AG04450 (cell line): Measurements from ENCODE around the gene PLCD1. TPM values are rescaled to one million over a fixed set of nuclear protein-coding genes. Genes with fewer than 3 reads are reported as not detected.

ENCODE experiments used
- CTCF ChIA-PET: fragments of 300-600, 350-600 bp; formaldehyde crosslinking; extraction: SDS; loops from one replicate; lab custom pipeline; 2022; ENCODE audit warnings: antibody characterized with exemption, inconsistent platforms; lab: Charles Lee
- POLR2A ChIA-PET: fragments of 350-600 bp; formaldehyde crosslinking; extraction: SDS; loops from one replicate; lab custom pipeline; 2021; ENCODE audit warnings: antibody characterized with exemption, inconsistent platforms; lab: Yijun Ruan, JAX
- DNase-seq: peaks from one replicate; pipeline ENCODE4 v3.0.0-alpha.2; 2011; ENCODE audit warnings: low read depth, low spot score
- H3K27ac ChIP-seq: one replicate; pipeline ENCODE4 v1.5.1; 2012; ENCODE audit warnings: low read depth, low read length, control low read depth
- H3K27me3 ChIP-seq: one replicate; pipeline ENCODE4 v1.6.0; 2012; ENCODE audit warnings: low read length; ENCODE audit not compliant: control insufficient read depth, insufficient read depth
- H3K4me3 ChIP-seq: 2 replicates; pipeline ENCODE4 v1.5.1; 2011; ENCODE audit warnings: mild to moderate bottlenecking, low read depth, low read length, control low read depth
- H3K9me3 ChIP-seq: 2 replicates; pipeline ENCODE4 v1.5.1; 2012; ENCODE audit warnings: low read length; ENCODE audit not compliant: control insufficient read depth, insufficient read depth
- CTCF ChIP-seq: IDR thresholded peaks from 2 replicates; pipeline ENCODE4 v1.5.1; 2011; ENCODE audit warnings: low read depth, low read length, control low read depth, inconsistent platforms
- polyA plus RNA-seq: library from polyadenylated mRNA; depleted of rRNA; stranded (reverse); fragments of >200 nt; gene quantifications from 2 replicates; pipeline ENCODE4 v1.2.3, GENCODE V29; 2011

Gene PLCD1
- polyA plus RNA-seq, 1 experiment: 14.4 TPM

- POLR2A ChIA-PET: interaction anchor here (0.7 kb wide), 1 partner anchor 11 kb away, joined by 3 read pairs; no protein-coding TSS in a partner anchor
These were observed 45.4 kb downstream of the PLCD1 start for GRCh38 chr3:37984051-37984450.

DNA sequence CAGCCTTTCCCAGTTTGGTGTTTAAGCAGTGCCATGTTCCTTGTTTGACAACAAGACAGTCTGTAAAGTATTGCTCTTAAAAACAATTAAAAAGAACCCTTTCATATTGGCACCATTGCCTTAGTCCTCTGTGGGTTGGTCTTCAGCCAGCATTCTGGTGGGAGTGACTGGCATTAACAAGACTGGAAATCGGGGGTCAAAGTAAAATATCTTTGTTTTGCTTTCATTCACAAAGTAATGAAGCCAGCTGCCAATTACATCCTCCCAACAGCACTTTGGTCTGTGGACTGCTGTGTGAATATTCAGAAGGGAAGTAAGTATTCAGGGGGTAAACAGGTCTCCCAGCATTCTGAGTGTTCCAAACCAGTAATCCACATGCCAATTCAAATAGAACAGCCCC, 47.1 kb downstream of the PLCD1 start:
- no peaks in the 10 kb centered on the region for H3K27me3 ChIP-seq
- TF ChIP-seq CTCF: no peak
- no peak overlapping the region for H3K4me3 ChIP-seq
- ChIA-PET POLR2A (no interaction called here), CTCF (interaction anchor here (3.1 to 4.3 kb wide), 2 partner anchors 8 to 15 kb away, joined by 15 to 20 read pairs; no protein-coding TSS in a partner anchor)
- H3K27ac ChIP-seq: no peak overlapping the region
- no peaks in the 10 kb centered on the region; the same call in 1 of the 2 replicates for H3K9me3 ChIP-seq
- DNase-seq: no peak

More at GRCh38 chr3:37984051-37984450, 45.4 kb downstream of the PLCD1 start:
- Histone ChIP-seq H3K4me3 (no peak overlapping the region), H3K9me3 (no peaks in the 10 kb centered on the region; the same call in 1 of the 2 replicates), H3K27ac (no peak overlapping the region), H3K27me3 (no peaks in the 10 kb centered on the region)
- TF ChIP-seq CTCF: no peak
- CTCF ChIA-PET: interaction anchor here (0.8 to 3.1 kb wide), 3 partner anchors 10 to 128 kb away, joined by 3 to 15 read pairs (median 3); no protein-coding TSS in a partner anchor
- DNase-seq: no peak

DNA sequence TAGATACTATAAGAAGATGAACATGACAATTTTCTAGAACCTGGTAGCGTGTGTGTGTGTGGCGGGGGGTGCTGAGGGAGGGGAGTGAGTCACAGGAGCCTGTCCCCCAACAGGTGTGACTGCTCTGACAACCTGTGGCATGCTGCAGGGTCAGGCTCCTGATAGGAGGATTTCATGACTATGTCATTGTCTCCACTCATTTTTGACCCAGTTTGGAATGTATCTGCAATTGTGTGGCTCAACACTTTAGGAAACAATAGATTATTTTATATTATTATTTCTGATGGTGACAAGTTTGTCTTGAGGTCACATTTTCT, 48.1 kb downstream of the PLCD1 start:
- ChIA-PET POLR2A (interaction anchor here (0.6 kb wide), 1 partner anchor 181 kb away, joined by 3 read pairs; no protein-coding TSS in a partner anchor), CTCF (interaction anchor here (0.6 to 4.3 kb wide), 4 partner anchors 14 to 432 kb away, joined by 3 to 20 read pairs (median 6); no protein-coding TSS in a partner anchor)
- Histone ChIP-seq H3K9me3 (no peaks in the 10 kb centered on the region), H3K27ac (no peak overlapping the region), H3K27me3 (no peaks in the 10 kb centered on the region), H3K4me3 (no peak overlapping the region)
- no peak for TF ChIP-seq CTCF
- DNase-seq: no peak

GRCh38 chr3:37980462-37981347, 48.7 kb downstream of the PLCD1 start:
- ChIA-PET POLR2A (interaction anchor here (0.6 to 1.1 kb wide), 3 partner anchors 14 to 180 kb away, joined by 3 to 5 read pairs (median 4); no protein-coding TSS in a partner anchor), CTCF (interaction anchor here (0.6 to 4.3 kb wide), 4 partner anchors 13 to 431 kb away, joined by 3 to 20 read pairs (median 6); no protein-coding TSS in a partner anchor)
- Histone ChIP-seq H3K27me3 (no peaks in the 10 kb centered on the region), H3K9me3 (no peaks in the 10 kb centered on the region), H3K27ac (no peak overlapping the region), H3K4me3 (no peak overlapping the region)
- DNase-seq: no peak
- no peak for TF ChIP-seq CTCF
